Measurements from ENCODE around the gene IL13RA1.
A peak's percentile ranks its signal among the peaks of the same experiment; 100 is the strongest.
"Not testable (repeated sequence)": the region's sequence is repeated elsewhere in the genome, so short reads cannot be mapped to it uniquely, and the experiment has no call there.

Gene IL13RA1

DNA sequence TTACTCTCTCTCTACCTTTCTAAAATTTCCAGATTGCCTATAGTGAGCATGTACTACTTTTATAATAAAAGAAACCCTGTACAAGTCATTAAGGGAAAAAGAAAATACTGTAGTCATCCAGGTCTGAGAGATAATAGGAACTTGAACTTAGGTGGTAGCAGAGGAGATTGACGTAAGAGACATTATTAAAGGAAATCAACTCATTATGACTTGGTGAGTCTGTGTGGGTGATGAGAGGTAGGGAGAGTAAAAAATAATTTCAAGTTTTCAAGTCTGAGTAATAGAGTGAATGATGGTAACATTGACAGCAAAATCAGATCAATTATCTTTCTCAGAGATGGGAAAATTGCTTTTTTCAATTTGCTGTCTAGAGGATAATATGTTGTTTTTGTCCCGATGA is 52.2 kb downstream of the IL13RA1 start:
- no peak for DNase-seq (ENCODE audit: low read depth, low spot score)

GRCh38 chrX:118780509-118780908 is 53.1 kb downstream of the IL13RA1 start:
- DNase-seq (ENCODE audit: low read depth, low spot score), result no peak

DNA sequence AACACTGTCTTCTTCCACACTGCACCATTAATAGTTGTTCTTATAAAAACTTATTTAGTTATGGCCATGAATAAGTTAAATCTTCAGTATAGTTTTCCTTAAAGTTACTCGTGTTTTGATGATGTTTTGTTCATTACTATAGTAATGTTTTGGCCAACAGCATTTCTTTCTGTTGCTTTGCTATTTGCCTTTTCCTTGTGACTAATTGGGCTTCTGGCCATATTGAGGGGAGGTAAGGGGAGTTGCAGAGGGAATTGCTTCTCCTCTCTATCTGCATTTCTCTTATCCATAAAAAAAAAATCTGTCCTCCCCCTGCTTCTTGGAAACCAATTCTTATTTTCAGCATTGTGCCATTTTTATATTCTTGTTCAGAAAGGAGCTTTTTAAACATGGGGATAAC is 53.5 kb downstream of the IL13RA1 start:
- peak; percentile 13 for DNase-seq (ENCODE audit: low read depth, low spot score)

- no peak for DNase-seq (ENCODE audit: low read depth, low spot score)
Measured at GRCh38 chrX:118795528-118796280, 68.3 kb downstream of the IL13RA1 start.

- no peak for DNase-seq (ENCODE audit: low read depth, low spot score)
Measured at GRCh38 chrX:118802857-118803256, 75.5 kb downstream of the IL13RA1 start.

- peak; percentile 64 for DNase-seq (ENCODE audit: low read depth, low spot score)
Measured at GRCh38 chrX:118807151-118808017, 80.0 kb downstream of the IL13RA1 start.

- not testable (repeated sequence) for DNase-seq (ENCODE audit: low read depth, low spot score)
Measured at GRCh38 chrX:118817257-118817656, 89.9 kb downstream of the IL13RA1 start.

GRCh38 chrX:118823263-118824172 is 96.1 kb downstream of the IL13RA1 start, which contains the start of gene ZCCHC12:
Gene ZCCHC12, plus strand, starts transcription at chrX:118823824. Its CDS starts 1,421 bp downstream, at chrX:118825245.
- peak; percentile 83 for DNase-seq (ENCODE audit: low read depth, low spot score)

DNA sequence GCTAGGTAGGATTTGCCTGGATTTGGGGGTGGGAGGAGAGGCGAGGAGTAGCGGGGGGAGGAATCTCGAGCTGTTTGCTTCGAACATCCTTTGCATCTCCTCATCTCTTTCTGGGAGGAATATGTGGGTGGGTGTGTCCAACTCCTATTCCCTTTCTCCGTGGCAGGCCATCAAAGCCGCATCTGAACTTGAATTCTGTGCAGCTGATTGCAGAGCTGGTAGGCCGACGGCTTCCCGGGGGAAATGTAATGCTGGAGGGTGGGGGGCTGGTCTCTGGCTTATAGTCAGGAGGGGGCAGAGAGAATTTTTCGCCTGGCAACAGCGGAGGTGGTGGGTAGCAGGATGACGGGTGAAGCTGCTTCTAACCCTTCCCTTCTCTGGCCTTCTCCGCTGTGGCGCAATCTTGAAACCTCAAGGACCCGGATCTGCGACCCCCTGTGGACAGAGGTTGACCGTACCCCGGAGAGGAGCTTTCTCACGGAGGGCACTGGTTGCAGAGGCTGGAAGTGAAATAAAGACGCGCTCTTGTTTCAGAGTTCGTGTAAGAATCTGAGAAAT is 96.8 kb downstream of the IL13RA1 start:
- DNase-seq (ENCODE audit: low read depth, low spot score), result no peak

DNA sequence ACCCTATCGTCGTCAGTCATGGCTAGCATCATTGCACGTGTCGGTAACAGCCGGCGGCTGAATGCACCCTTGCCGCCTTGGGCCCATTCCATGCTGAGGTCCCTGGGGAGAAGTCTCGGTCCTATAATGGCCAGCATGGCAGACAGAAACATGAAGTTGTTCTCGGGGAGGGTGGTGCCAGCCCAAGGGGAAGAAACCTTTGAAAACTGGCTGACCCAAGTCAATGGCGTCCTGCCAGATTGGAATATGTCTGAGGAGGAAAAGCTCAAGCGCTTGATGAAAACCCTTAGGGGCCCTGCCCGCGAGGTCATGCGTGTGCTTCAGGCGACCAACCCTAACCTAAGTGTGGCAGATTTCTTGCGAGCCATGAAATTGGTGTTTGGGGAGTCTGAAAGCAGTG is 97.8 kb downstream of the IL13RA1 start:
- no peak for DNase-seq (ENCODE audit: low read depth, low spot score)

DNA sequence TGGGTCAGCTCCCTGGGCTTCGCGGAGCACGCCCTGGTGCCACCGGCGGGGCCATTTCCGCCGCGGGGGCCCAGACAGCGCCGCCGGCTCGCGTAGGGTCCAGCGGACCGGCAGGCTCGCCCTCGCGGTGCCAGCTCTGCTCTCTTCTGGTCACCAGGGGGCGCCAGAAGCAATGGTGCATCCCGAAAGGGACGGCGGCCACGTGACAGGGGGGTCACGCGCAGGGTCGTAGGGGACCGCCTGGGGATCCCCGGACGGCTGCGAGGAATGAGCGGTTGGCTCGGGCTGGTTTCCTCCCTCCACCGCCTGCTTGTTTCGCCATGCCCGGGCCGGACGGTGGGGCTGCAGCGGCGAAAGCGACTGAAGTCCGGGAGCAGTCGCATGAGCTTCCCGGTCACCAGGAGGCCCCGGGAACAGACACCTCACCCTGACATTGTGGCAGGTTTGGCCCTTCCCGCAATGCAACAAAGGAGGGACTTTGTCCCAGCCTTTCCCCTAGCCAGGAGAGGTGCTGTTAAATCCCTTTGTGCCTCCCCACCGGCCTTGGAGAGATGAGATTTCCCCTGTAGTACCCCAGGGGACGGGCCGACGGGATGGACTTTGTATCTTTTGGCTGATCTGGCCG is 112.0 kb downstream of the IL13RA1 start:
- DNase-seq (ENCODE audit: low read depth, low spot score), result peak; percentile 72

All from astrocyte of the hippocampus (primary cell).